Neural crest cell (in vitro differentiated cells): ENCODE data around the gene ADRA2C. TPM values are rescaled to one million over a fixed set of nuclear protein-coding genes. Genes with fewer than 3 reads are reported as not detected.

Experiments
- DNase-seq: peaks from one replicate; pipeline ENCODE4 v3.0.0; 2021; ENCODE audit warnings: low read depth, mixed read lengths, low spot score
- H3K27ac Mint-ChIP-seq: one replicate; pipeline ENCODE4 v1.8.0; 2021; ENCODE audit warnings: mild to moderate bottlenecking, mixed read lengths; ENCODE audit not compliant: unreplicated experiment
- H3K27me3 Mint-ChIP-seq: 2 replicates; pipeline ENCODE4 v1.8.0; 2021; ENCODE audit warnings: low read depth, mild to moderate bottlenecking, mixed read lengths
- H3K36me3 Mint-ChIP-seq: 2 replicates; pipeline ENCODE4 v1.8.0; 2021; ENCODE audit warnings: low read depth, mild to moderate bottlenecking, mixed read lengths
- H3K4me1 Mint-ChIP-seq: 2 replicates; pipeline ENCODE4 v1.8.0; 2021; ENCODE audit warnings: mixed read lengths
- H3K4me3 Mint-ChIP-seq: one replicate; pipeline ENCODE4 v1.8.0; 2021; ENCODE audit warnings: mild to moderate bottlenecking, mixed read lengths
- H3K9me3 Mint-ChIP-seq: 2 replicates; pipeline ENCODE4 v1.8.0; 2021; ENCODE audit warnings: mixed read lengths
- CTCF ChIP-seq: fragments of 200-600 bp; sonication (generic); conservative IDR thresholded peaks from 2 replicates; pipeline ENCODE4 v1.5.0; 2021; ENCODE audit warnings: antibody characterized with exemption, mild to moderate bottlenecking
- total RNA-seq: library from RNA; stranded (reverse); gene quantifications from 2 replicates; pipeline ENCODE4 v1.2.1, GENCODE V29; 2021

Gene ADRA2C
- total RNA-seq, 1 donor from 2014 or later, result 6.1 TPM

- Mint-ChIP-seq H3K27me3 (no peaks in the 10 kb centered on the region), H3K36me3 (no peaks in the 10 kb centered on the region), H3K9me3 (no peaks in the 10 kb centered on the region), H3K4me3 (no peak overlapping the region), H3K4me1 (peaks cover 22% of the 10 kb centered on the region), H3K27ac (no peak overlapping the region)
- no peak for DNase-seq
- TF ChIP-seq CTCF, result no peak
Observed at GRCh38 chr4:3775576-3775975, 9.4 kb downstream of the ADRA2C start.

- no peaks in the 10 kb centered on the region for H3K36me3 Mint-ChIP-seq
- no peak overlapping the region for H3K27ac Mint-ChIP-seq
- peaks cover 17% of the 10 kb centered on the region for H3K4me1 Mint-ChIP-seq
- H3K4me3 Mint-ChIP-seq, result no peak overlapping the region
- no peaks in the 10 kb centered on the region for H3K9me3 Mint-ChIP-seq
- H3K27me3 Mint-ChIP-seq, result no peaks in the 10 kb centered on the region
- TF ChIP-seq CTCF, result no peak
- no peak for DNase-seq
Observed at GRCh38 chr4:3776166-3777032, 10.2 kb downstream of the ADRA2C start.

GRCh38 chr4:3777033-3777390, 10.8 kb downstream of the ADRA2C start:
- Mint-ChIP-seq H3K9me3 (no peaks in the 10 kb centered on the region), H3K4me1 (peaks cover 13% of the 10 kb centered on the region), H3K27me3 (no peaks in the 10 kb centered on the region), H3K27ac (no peak overlapping the region), H3K4me3 (no peak overlapping the region), H3K36me3 (no peaks in the 10 kb centered on the region)
- TF ChIP-seq CTCF, result no peak
- DNase-seq, result no peak

GRCh38 chr4:3777669-3778068, 11.5 kb downstream of the ADRA2C start:
- H3K9me3 Mint-ChIP-seq, result no peaks in the 10 kb centered on the region
- no peaks in the 10 kb centered on the region for H3K27me3 Mint-ChIP-seq
- H3K4me1 Mint-ChIP-seq, result peaks cover 13% of the 10 kb centered on the region
- H3K36me3 Mint-ChIP-seq, result no peaks in the 10 kb centered on the region
- no peak for TF ChIP-seq CTCF
- no peak overlapping the region for H3K4me3 Mint-ChIP-seq
- no peak for DNase-seq
- no peak overlapping the region for H3K27ac Mint-ChIP-seq

GRCh38 chr4:3779509-3779908, 13.3 kb downstream of the ADRA2C start:
- Mint-ChIP-seq H3K36me3 (no peaks in the 10 kb centered on the region), H3K4me3 (no peak overlapping the region)
- no peak for TF ChIP-seq CTCF

More at GRCh38 chr4:3779509-3779908, 13.3 kb downstream of the ADRA2C start:
- Mint-ChIP-seq H3K27me3 (peaks cover 4% of the 10 kb centered on the region), H3K4me1 (peaks cover 10% of the 10 kb centered on the region), H3K27ac (no peak overlapping the region), H3K9me3 (no peaks in the 10 kb centered on the region)
- no peak for DNase-seq
